Measurements from ENCODE around the gene TCP11.

The TCP11 gene

DNA sequence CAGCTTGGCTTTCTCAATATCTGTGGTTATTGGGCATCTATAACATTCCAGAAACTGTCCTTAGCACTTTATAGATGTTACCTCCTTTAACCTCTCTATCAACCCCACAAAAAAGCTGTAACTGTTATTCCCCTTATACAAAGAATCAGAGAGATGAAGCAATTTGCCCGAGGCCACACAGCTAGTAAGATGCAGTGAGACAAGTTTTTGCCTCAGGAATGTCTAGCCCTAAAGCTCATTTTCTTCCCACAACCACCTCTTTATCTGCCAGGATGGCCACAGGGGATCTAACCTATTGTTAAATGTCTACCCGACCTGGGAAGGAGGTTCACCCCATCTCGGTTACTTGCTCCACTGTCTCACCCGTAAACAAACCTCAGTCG lies 31.9 kb upstream of the TCP11 start:
- no peak for DNase-seq (ENCODE audit: low spot score)

DNA sequence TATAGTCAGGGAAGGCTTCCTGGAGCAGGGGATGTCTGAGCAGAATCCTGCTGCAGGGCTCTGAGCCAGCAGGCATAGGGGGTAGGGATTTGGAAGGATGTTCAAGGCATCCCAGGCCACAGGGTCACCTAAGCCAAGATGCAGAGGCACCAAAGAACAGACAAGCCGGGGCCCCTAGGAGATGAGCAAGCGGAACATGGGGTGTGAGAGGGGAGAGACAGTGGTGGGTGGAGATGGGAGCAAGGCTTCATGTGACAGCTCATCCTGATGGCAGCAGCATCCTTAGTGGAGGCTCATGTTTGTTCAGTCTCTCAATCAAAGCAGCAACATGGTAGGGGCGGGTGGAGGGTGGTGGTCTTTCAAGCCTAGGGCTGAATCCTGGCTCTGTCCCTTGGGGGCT lies 29.8 kb upstream of the TCP11 start:
- no peak for DNase-seq (ENCODE audit: low spot score)

DNA sequence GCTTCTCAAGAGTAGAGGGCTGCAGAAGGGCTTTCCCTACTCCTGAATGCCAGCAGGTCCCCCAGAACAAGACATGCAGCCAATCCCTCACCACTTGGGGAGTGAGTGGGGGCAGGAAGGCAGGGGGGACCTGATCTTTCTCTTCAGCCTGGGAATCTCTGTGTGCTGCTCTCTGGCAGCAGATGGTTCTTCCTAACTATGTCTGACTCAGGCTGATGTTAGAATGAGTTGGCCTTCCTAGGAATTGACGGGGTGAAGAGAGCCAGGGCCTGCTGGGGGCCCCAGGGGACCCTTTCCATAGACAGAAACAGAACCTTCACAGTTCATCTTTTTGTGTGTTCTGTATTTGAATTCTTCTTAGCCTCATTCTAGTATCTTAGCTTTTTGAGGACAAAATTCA lies 29.0 kb upstream of the TCP11 start:
- DNase-seq (ENCODE audit: low spot score) = no peak

DNA sequence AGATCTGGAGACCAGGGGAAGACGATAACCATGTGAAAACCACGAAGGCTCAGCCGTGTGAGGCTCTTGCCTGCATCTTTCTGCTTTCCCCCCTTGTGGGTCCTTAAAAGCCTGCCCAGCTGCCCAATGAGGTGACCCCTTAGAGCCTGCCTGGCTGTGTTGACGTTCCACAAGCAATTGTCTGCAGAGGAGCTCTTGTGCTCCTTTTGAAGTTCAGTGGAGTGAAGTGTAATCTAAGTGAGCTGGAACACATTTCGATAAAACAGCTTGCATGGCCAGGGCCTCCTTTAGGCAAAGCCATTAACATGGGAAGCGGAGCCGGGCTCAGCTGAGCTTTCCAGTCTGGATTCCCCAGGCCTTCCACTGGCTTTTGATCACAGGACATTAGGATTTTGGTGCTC lies 27.3 kb upstream of the TCP11 start:
- DNase-seq (ENCODE audit: low spot score) = no peak

DNA sequence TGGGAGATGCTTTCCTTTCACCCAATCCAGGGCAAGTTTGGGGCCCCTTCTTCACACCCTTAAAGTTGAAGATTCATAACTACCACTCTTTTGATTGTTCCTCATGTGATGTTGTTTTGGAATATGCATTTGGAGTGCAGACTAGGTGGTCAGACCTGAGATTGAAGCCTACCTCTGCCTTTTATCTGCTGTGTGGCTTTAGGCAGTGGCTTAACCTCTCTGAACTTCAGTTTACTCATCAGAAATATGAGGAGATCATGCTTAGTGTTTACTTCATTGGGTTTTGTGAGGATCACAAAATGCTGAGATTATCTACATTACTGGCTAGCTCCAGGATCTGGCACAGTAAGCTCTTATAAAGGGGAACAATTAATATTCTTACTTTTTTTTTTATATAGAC lies 26.4 kb upstream of the TCP11 start:
- no peak for DNase-seq (ENCODE audit: low spot score)

DNA sequence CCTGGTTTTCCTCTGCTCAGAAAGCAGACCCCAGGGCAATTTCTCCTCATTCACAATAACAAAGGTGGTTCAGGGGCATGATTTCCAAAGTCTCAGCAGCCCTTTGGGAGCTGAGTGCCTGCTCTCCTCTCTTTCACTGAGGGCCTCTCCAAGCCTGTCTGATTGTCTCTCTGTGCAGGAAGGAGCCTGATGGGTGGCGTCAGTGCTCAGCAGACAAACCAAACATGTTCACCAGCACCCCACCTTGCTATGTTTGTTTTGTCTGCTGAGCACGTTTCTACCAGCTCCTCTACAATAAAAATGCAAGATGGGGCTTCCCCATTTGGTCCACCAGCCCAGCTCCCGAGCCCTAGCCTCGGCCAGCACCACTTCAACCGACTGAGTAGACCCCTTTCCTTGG lies 25.4 kb upstream of the TCP11 start:
- no peak for DNase-seq (ENCODE audit: low spot score)

DNA sequence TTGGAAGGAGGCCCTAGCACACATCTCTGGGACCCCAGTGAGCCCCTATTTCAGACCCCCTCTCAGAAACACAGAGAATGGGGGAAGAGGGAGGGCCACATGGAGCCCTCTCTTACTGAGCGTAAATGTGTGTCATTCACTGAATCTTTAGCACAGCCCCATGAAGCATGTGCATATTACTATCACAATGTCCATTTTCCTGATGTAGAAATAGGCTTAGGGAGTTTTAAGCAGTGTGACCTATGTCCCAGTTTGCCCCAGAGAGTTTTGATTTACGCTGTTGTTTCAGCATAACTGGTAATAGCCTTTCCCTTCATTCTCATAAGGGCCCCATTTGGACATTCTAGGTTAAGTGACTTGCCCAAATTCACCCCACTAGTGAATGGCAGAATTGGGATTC lies 25.0 kb upstream of the TCP11 start:
- no peak for DNase-seq (ENCODE audit: low spot score)

DNA sequence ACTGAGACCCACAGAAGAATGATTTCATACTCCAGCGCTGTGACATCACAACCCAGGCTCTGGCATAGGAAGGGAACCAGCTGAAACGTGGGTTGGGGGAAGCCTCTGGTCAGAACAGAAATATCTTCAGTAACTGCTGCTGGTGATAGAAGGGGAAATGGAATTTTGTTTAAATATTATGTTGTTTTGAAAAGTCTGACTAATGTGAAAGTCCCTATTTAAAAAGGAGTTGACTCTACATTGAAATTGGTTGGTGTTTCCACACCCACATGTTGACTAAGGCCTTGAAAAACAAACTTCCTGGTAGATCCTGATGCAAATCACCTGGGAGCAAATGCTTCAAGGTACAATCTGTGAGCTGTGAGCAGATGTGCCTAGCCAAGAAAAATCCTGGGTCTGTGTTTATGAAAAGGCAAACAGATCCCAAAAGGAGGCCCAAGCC lies 24.5 kb upstream of the TCP11 start:
- no peak for DNase-seq (ENCODE audit: low spot score)

DNA sequence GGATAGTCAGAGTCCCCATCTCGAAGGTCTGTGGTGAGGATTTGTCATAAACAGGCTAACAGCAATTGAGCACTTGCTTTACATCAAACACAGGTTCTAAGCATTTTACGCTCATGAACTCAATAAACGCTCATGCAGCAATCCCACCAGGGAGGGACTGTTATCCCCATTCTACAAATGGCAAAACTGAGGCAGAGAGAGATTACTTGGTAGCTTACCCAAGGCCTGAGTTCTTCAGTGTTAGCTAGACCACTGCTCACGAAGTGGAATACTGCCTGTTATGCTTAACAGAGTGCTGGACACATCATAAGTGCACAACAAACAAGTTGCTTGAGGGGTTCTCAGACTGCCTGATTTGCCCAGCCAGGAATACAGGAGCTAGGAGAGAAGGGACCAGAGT lies 23.7 kb upstream of the TCP11 start:
- no peak for DNase-seq (ENCODE audit: low spot score)

DNA sequence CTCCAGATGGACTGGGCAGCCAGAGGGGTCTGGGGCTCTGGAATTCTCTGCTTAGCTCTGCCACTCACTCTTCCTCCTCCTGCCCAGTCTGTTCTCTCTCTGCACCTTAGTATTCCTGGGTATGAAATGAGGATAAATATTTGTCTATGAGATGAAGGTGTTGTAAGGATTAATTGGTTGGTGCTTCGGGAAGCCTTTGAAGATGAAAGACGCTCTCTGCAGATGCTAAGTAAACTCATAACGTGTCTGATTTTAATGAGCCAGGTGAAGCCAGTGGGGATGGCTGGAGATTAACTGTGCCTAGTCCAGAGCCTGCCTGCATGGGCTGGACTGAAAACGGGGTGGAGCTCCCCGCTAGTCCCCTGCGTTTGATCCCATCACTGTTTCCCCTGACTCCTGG lies 23.1 kb upstream of the TCP11 start:
- no peak for DNase-seq (ENCODE audit: low spot score)

DNA sequence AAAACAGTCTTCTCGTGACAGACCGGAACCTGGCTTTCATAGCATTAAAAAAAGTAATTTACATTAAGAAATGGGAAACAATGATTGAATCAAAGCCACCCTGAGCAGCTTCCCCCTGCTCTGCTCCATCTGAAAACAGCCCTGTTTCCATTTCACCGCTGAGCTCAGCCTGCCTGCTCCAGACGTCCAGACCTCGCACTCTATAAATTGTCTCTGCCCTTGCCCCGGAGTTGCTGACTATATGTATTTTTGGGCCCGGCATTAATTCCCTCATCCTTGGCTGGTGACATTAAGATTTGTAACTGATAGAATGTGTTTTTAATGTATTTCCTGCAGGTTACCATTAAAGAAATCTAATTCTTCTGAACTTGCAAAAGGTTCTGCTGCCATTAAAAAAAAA lies 22.7 kb upstream of the TCP11 start:
- DNase-seq (ENCODE audit: low spot score) = no peak

DNA sequence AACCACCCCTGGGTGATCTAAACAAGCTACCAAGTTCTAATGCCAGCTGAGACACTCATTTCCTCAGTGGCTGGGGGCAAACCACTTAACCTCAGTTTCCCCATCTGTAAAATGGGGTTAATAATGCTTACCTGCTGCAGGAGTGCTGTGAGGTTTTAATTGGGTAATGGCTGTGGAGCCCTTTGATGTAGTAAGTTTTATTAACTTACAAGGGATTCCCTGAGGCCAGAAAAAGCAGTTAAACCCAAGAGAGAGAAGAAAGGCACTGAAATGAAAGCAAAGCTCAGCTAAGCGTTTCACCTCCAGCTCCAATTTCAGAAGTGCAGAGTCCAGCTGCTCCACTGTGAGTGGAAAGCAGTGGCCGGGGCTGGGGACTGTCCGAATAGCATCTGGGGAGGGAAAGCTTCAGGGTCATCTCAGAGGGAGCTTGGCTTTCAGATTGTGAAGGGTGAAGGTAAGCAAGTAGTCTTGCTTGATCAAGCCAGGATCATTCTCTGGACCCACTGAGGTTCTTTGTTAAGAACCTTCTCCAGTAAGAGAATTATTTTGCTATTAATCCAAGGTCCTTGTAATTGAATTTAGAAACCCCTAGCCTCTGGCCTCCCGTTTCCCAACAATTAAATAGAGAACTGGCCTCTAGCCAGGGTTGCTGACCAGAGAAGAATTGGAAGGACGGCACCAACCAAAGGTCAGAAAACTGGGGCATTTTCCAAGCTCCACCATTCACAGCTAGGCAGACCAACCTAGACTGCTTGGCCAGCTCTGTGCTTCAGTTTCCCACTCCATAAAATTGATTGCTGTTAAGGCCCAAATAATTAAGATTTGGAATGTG lies 20.9 kb upstream of the TCP11 start:
- no peak for DNase-seq (ENCODE audit: low spot score)

DNA sequence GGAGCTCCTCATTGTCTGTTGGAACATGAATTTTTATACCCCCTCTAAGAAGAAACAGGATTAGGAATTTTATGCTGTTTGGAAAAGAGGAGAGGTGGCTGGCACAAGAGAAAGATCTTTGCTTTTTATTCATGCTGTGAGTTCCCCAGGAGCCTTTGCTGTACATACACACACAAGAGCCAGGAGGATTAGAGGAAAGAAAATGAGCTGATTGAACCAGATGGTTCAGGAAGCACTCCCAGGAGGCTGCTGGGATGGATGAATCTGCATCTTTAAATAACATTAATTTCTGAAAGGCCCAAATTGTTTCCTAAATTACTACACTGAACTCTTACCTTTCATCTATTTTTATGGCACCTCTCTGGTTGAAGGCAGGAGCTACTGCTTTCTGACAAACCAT lies 20.1 kb upstream of the TCP11 start:
- no peak for DNase-seq (ENCODE audit: low spot score)

DNA sequence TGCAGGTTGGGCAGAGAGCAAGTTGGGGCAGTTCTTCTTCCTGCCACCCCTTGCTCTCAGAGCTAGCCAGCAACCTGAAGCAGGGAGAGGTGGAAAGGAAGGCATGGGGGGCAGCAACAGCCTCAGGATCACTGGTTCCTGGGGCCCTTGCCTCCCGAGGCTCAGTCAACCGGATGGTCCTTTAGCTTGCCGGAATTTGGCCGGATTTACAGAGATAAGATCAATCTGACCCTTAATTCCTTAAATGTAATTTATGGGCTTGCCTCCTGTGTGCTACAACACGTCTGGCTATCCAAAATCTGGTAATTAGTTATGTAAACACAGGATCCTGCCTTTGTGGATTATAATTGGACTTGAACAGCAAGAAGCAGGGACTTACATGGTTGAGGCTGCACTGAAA lies 19.5 kb upstream of the TCP11 start:
- DNase-seq (ENCODE audit: low spot score) = no peak

DNA sequence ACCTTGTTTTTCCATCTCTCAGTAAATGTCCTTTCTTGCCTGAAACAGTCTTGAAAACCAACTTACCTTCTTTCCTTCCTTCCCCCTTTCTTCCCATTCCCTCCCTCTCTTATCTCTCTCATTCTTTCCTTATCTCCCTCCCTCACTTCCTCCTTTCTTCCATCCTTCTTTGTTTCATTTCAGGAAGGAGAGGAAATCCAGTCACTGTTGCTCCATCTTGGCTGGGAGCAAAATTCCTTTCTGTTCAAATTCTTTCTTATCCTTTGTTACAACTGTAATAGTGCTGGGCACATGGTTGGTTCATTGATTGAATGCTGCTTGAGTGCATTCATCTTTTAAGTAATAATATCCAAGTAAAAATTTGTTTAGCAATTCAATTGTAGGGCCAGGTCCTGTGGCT lies 17.4 kb upstream of the TCP11 start:
- DNase-seq (ENCODE audit: low spot score) = no peak

DNA sequence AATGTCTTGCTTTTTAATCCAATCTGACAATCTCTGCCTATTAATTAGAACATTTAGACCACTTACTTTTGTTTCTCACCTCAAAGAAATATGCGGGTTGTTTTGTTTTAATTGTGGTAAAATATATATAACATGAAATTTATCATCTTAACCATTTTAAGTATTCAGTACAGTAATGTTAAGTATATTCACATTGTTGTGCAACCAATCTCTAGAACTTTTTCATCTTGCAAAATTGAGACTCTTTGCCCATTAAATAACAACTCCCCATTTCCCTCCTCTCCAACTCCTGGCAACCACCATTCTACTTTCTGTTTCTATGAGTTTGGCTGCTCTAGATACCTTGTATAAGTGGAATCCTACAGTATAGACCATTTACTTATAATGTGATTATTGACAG lies 13.8 kb upstream of the TCP11 start:
- DNase-seq (ENCODE audit: low spot score) = no peak

DNA sequence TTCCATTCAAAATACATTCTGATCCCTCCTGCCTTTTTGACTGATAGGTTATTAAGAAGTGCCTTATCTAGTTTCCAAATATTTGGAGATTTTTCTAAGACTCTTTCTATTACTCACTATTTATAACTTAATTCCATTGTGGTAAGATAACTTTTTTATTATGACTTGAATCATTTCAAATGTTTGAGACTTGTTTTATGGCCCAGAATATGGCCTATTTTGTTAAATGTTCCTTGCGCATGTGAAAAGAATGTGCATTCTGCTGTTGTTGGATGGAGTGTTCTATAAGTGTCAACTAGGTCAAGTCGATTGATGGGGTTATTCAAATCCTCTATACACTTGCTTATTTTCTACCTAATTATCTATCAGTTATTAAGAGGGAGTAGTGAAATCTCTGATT lies 13.1 kb upstream of the TCP11 start:
- DNase-seq (ENCODE audit: low spot score) = no peak

DNA sequence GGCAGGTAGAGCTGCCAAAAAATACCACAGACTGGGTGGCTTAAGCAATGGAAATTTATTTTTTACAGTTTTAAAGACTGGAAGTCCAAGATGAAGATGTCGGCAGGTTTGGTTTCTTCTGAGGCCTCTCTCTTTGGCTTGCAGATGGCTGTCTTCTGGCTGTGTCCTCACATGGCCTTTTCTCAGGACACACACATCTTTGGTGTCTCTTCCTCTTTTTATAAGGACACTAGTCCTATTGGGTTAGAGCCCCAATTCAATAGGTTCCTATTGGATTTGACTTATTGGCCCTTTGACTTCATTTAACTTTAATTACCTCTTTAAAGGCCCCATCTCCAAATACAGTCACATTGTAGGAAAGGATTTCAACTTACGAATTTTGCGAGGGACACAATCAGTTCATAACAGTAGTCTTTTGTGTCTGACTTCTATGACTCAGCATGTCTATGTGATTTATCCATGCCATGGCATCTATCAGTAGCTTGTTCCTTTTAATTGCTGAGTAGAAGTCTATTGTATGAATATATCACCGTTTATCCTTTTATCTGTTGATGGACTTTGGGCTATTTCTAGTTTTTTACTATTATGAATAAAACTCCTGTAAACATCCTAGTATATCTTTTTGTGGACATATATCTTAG lies 11.0 kb upstream of the TCP11 start:
- no peak for DNase-seq (ENCODE audit: low spot score)

DNA sequence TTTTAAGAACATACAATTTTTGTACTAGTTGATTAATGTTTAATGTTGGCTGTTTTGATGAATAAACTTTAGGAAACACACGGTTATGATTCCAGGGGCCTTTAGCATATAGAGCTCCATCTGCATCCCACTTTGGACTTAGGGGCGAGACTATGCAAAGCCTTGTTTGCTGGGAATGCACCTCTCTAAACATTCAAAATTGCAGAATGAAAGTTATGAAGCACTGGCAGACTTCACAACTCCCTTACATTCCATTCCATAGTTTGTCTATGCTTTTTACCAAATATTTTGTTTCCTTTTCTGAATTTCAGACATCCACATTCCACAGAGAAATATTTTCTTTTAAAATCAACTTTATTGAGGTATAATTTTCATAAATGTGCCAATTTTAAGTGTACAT lies 10.3 kb upstream of the TCP11 start:
- no peak for DNase-seq (ENCODE audit: low spot score)

DNA sequence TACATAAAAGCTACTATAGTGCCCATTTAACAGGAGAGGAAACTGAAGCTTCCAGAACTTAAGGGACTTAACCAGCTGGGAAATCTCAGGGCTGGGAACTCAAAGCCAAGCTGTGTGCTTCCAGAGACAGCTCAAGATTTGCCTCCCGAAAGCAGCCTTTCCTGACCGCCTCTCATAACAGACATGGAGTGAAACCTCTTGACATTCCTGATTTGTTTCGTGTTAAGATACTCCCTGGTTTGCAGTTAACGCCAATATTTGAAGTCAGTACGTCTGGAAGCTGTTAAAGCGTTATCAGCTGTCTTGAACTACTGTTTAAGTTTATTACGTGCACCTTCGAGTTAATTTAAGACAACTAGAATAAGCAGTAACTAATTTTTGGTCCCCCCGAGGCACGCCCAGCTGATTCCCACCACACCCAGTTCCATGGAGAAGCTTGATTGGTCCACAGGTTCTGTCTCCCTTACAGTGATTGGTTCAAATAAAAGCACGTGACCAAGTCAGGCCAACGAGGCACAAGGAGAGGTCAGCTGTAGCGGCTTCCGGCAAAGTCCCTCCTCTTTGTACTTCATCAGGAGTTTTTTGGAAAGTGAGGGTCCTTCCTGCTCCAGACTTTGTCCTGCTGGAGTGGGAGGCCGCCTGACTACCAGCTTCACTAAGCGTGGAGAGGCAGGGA lies 8.9 kb upstream of the TCP11 start:
- no peak for DNase-seq (ENCODE audit: low spot score)

DNA sequence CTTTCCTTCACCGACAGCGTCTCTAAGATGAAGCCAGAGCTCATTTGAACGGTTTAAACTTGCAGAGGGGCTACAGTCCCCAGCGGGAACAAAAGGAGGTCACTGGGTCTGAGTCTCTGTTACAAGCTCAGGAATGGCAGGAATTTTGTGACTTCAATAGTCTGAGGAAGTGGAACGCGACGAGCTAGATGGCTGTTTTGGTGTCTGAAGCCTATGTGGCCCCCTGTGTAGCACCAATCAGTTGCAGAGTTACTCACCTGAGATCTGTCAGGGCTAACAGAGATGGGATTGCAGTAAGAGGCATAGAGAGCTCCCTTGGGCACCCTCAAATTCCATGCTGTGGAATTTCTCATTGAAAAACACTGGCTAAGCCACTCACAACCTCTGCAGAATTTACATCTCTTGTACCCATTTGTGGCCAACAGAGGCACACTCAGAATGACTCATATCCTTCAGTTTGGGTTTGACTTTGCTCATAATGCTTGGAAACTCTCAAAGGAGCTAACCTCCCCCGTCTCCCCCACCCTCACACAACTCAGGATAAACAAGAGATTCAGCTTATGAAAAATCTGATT lies 7.1 kb upstream of the TCP11 start:
- DNase-seq (ENCODE audit: low spot score) = no peak

DNA sequence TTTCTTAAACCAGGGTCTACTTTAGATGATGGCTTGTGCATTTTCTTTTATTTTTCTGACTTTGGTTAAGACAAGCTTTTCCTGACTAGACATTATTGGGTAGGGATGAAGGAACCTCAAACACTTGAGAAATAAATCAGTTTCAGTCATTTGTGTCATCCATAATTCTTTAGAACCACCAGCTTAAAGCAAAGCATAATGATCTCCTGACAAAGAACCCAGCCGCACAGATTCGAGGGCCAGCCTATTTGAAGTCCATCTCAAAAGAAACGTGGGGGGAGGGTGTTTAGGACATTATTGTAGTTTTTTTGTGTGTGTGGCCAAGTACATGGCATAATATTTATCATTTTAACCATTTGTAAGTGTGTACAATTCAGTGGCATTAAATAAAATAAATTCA lies 6.3 kb upstream of the TCP11 start:
- no peak for DNase-seq (ENCODE audit: low spot score)

DNA sequence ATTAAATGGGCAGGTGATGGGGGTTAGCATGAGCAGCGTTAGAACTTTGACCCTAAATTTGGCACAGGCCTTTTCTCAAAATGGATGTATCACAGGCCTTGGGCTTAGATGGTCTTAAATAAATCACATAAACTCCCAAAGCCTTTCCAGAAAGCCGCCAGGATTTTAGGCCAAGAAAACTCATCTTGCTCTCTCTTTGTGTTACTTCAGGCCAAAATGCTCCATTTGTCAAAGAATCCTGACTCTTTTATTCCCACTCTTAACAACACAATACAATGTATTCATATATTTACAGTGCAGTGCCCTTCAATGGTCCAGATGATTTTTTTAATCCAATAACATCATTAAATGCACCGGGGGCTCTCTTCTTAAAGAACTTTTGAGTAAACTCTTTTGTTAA lies 5.9 kb upstream of the TCP11 start:
- no peak for DNase-seq (ENCODE audit: low spot score)
